Measurements from ENCODE around the gene GAPDH.
"Not testable (repeated sequence)": the region's sequence is repeated elsewhere in the genome, so short reads cannot be mapped to it uniquely, and the experiment has no call there.

The GAPDH gene

DNA sequence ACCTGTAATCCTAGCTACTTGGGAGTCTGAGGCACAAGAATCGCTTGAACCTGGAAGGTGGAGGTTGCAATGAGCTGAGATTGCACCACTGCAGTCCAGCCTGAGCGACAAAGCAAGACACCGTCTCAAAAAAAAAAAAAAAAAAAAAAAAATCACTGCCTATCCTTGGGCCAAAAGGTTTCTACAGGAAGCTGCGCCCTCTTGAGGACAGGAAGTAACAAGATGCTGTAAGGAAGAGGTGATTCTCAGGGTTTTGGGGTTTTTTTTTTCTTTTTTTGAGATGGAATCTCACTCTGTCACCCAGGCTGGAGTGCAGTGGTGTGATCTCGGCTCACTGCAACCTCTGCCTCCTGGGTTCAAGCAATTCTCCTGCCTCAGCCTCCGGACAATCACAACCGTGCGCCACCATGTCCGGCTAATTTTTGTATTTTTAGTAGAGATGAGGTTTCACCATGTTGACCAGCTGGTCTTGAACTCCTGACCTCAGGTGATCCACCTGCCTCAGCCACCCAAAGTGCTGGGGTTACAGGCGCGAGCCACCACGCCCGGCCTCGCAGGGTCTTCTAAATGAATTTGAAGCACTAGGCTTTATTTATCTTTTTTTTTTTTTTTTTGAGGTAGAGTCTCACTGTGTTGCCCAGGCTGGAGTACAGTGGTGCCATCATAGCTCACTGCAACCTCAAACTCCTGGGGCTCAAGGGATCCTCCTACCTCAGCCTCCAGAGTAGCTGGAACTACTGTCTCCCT lies 23.9 kb downstream of the GAPDH start:
- in situ Hi-C loops (cut with MboI; ENCODE audit: low sequenced_read_pairs) = not testable (repeated sequence)

DNA sequence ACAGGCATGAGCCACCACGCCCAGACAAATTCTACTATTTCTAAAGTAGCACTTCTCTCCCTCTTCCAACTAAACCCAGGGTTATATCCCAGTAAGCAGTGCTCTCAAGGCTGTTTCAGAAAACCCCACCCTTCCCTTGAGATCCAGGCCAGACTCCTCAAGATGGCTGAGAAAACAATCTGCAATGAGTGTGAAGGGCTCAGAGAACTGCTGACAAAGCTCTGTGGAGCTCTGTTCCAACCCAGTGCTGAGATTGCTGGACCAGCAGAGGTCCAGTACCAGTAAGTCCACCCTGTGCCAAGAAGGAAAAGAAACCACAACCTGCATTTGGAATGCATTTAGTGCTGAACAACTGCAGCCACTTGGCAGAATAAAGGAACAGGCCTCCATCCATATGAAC lies 25.2 kb downstream of the GAPDH start:
- in situ Hi-C loops (cut with MboI; ENCODE audit: low sequenced_read_pairs) = no loop called here

DNA sequence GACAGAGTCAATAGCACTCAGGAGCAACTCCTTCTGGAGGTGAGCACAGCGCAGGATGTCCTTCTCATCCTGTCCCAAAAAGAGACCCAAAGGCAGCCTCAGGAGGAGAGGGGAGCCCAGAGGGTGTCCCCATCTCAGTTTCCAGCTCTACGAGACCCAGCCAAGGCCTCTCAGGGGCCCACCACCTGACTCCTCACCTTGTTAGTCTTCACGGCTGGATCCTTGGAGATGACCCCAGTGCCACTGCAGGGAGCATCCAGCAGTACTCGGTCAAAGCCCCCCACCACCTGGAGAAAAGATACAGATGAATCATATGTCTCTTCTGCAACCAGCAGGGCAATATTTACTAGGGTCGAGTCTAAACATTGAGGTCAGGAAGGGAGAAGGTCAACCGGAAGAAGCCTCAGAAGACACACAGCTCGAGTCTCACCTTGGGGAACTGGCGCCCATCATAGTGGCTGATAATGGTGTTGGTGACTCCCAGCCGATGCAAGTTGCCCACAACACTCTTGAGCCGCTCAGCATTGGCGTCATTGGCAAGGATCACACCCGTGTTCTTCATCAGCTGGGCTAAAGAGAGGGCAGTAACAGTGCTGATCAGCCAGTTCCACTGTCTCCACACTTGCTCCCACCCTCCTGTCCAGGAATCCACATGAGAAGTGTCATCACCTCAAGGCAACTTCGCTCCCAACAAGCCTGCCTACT lies 26.3 kb downstream of the GAPDH start:
- in situ Hi-C loops (cut with MboI; ENCODE audit: low sequenced_read_pairs) = no loop called here

DNA sequence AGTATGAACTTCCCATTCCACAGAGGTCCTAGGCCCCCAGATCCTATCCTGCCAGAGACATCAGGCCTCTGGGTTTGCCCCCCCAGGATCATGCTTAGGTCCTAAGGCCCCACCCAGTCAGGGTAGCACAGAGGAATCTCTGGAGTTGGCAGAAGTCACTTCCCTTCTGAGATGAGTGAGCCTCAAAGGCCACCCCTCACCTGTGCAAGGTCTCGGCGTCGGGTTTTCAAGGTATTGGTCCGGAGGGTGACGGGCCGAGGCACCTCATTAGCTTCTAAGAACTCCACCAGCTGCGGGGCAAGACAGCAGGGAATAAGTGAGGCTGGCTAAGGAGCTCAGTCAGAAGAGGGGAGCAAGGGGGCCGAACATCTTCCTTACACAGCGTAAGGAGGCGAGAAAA lies 28.6 kb downstream of the GAPDH start:
- in situ Hi-C loops (cut with MboI; ENCODE audit: low sequenced_read_pairs) = no loop called here

DNA sequence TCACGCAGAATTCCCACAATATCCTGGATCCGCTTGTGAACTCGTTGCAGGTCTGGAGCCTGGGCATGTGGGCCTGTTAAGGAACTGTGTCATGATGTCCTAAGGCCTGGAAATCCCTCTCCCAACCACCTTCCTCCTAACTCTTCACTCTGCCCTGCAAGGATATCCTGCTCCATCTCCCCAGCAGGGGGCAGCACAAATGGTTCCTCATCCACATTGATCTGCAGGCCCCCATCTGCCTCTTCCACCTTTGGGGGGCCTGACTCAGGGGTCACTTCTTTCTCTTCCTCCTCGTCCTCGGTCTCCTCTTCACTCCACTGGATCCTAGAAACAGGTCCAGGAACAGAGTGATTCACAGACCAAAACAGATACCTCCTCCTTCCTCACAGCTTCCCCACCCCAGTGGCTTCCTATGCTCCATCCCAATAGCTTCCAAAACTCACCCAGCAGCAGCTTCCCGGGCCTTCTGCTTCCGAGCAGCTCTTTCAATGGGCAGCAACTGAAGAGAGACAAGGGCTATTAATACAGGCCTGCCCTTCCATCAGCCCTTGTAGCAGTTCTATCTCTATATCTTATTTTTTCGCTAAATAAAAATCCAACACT lies 29.2 kb downstream of the GAPDH start:
- in situ Hi-C loops (cut with MboI; ENCODE audit: low sequenced_read_pairs) = no loop called here

DNA sequence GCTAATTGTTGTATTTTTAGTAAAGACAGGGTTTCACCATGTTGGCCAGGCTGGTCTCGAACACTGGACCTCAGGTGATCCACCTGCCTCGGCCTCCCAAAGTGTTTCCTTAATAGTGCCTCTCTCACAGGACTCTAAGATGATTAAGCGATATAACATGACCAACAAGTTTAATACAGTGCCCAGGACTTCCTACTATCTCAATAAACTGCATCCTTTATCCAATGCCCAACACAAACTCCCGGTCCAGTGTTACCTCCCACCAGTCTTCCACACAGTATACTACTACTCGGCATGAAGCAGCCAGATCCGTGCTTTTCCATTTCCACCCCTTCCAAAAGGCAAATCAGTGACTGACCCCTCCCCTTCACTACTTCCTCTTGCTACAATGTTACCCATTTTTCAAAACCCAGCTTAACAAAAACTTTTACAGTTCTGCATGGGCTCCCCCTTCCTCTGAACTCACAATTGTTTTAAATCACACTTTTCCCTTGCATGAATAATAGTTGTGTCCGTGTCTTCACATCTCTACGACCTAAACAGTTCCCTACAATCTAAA lies 32.9 kb downstream of the GAPDH start:
- in situ Hi-C loops (cut with MboI; ENCODE audit: low sequenced_read_pairs) = no loop called here

DNA sequence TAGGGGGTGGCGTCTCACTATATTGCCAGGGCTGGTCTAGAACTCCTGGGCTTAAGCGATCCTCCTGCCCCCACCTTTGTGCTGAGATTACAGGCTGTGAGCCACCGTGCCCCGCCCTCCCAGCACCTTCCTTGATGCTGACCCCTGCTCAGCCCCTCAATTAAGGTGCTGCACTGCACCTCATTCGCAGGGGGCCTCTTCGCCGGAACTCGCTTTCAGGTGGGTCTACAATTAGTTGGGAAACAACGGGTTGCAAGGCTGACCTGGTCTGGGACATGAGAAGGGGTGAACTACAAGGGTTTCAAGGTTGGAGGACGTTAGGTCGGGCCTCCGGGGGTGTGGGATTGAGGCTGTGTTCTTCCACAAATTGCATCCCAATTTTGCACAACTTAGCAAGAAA lies 35.0 kb downstream of the GAPDH start:
- in situ Hi-C loops (cut with MboI; ENCODE audit: low sequenced_read_pairs) = no loop called here

DNA sequence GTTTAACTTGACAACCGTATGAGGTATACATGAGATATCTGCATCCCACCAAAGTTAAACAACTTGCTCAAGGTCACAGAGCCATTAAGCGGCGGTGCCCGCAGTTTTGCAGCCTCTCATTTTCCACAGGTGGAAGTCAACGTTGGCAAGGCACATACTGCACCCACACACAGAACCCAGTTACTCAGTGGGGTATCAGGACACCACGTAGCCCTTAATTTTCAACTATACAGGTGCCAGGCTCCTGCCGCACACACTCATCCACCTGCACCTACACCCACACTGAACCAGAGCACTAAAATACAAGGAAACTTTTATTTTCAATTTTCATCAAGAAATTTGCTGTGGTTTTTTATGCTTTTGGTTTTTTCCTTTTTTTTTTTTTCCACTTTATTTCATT lies 35.5 kb downstream of the GAPDH start:
- in situ Hi-C loops (cut with MboI; ENCODE audit: low sequenced_read_pairs) = no loop called here

DNA sequence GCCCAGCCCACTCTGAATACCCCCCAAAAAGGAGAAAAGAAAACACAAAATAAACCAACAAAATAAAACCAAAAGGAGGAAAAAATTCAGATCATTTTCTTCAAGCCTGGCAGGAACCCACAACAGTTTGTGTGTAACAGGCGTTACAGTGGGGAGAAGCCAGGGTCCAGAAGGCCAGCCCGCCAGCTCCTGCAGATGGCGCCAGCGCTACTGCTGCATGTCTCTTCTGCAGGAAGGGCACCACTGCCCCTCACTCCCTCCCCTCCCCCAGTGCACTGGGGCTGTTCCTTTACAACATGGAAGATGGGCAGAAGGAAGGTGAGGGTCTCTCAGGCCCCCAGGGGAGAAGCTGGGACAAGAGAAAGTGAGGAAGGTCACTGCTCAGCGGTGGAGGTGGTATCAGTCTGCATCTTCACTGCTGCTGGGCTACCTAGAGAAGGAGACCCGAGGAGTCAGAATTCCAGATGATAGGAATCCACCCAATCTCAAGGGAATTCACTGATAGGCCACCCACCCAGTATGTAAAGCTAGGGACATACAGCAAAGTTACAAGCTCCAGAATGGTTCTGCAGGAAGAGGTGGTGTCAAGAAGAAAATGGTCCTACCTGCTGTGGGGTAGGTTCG lies 36.1 kb downstream of the GAPDH start:
- in situ Hi-C loops (cut with MboI; ENCODE audit: low sequenced_read_pairs) = no loop called here

DNA sequence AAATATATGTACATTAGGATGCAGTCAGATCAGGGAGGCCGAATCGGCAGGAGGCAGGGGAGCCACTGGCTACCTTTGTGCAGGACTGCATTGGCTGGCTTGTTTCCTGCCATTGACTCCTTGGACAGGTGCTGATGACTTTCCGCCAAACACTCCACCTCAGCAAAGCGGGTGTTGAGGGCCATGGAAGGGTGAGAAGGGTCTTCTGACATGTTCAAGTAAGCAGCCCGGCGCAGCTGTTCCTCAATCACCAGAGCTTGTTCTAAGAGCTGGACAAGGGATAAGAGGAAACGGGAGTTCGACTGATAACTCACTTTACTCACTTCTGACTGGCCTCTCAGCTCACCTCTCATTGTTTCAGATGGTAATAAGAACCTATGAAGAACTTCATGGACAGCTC lies 38.7 kb downstream of the GAPDH start:
- in situ Hi-C loops (cut with MboI; ENCODE audit: low sequenced_read_pairs) = no loop called here

DNA sequence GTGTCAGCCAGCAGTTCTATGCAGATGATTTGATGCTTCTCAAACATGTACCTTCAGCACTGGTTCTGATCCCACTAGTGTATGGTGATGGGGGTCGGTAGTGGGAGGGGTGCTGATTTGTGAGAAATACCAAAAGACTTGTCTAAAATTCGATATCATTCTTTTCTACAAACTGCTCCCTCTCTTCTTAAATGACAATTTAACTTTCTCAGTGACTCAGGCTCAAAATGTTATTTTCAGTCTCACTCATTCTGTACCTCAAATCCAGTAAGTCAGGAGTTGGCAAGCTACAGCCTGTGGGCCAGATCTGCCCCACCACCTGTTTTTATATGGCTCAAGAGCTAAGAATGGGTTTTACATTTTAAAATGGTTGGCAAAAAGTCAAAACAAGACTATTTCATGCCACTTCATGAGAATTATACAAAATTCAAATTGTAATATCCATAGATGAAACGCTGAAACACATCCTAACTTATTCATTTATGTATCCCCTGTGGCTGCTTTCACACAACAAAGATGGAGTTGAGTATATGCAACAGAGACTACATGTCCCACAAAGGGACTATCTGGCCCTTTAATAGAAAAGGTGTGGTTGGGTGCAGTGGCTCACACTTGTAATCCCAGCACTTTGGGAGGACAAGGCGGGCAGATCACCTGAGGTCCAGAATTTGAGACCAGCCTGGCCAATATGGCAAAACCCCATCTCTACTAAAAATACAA lies 40.4 kb downstream of the GAPDH start:
- in situ Hi-C loops (cut with MboI; ENCODE audit: low sequenced_read_pairs) = no loop called here

DNA sequence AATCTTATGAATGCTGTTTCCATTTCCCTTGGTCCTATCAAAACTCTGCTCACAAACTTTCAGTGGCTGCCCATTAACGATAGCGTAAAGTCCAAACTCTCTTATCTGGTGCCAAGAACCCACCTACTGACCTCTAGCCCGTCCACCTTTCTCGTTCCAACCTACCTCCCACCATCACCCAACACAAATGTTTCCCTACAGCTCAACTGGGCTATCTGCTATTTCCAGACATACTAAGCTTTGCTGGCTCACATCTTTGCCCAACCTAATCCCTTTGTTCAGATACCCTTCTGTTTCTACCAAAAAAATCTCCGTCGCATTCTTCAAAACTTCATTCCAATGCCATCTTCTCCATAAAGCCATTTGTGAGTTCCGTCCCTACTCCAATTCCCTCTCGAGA lies 41.3 kb downstream of the GAPDH start:
- in situ Hi-C loops (cut with MboI; ENCODE audit: low sequenced_read_pairs) = no loop called here

DNA sequence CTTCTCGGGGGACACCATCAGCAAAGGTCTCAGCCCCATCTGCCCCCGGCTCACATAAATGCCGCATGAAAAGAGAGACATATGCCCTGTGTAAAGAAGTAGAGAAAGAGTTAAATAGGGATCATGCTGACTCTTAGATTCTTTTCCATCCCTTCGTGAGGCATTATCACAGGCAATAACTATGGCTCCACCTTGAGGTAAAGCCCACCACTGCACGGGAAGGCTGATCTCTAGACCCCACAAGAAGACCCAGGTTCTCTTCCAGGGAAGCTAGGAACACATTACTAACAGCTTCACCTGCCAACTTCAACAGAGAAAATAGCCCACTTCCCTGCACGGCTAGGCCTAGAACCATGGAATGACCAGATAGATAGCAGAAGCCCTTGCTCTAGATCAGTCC lies 47.9 kb downstream of the GAPDH start:
- in situ Hi-C loops (cut with MboI; ENCODE audit: low sequenced_read_pairs) = no loop called here

DNA sequence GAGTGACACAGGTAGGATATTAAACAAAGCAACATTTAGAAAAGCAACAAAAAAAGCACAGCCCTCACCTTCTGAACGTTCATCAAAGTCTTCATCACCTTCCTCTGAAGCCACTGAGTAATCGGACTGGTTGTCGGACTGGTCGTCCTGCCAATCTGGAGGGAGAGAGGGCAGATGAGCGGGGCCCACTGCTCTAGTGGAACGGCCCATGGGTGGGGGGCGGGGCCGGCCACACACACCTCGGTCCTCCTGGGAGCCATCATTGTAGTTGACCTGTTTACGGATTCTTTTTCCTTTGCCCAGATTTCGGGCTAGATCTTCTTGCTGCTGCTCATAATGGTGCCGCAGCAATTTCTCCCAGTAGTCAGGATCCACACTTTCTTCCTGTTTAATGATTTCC lies 48.6 kb downstream of the GAPDH start:
- in situ Hi-C loops (cut with MboI; ENCODE audit: low sequenced_read_pairs) = no loop called here

DNA sequence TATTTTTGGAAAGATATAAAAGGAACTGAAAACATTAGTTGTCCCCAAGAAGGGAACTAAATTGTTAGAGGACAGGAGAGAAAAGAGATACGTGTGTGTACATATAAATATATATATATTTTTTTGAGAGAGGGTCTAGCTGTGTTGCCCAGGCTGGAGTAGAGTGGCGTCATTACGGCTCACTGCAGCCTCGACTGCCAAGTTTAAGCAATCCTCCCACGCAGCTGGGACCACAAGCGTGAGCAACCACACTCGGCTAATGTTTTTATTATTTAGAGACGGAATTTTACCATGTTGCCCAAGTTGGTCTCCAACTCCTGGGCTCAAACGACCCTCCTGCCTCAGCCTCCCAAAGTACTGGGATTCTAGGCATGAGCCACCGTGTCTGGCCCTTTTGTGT lies 50.0 kb downstream of the GAPDH start:
- in situ Hi-C loops (cut with MboI; ENCODE audit: low sequenced_read_pairs) = no loop called here

DNA sequence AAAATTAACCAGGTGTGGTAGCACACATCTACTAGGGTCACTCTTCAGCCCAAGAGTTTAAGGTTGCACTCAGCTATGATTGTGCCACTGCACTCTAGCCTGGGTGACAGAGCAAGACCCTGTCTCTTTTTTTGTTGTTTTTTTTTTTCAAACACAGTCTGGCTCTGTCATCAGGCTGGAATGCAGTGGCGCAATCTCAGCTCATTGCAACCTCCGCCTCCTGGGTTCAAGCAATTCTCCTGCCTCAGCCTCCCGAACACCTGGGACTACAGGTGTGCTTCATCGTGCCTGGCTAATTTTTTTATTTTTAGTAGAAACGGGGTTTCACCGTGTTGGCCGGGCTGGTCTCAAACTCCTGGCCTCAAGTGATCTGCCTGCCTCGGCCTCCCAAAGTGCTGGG lies 52.3 kb downstream of the GAPDH start:
- in situ Hi-C loops (cut with MboI; ENCODE audit: low sequenced_read_pairs) = not testable (repeated sequence)
